MCF 10A (cell line): Measurements from ENCODE around the gene PRR15. TPM values are rescaled to one million over a fixed set of nuclear protein-coding genes. Genes with fewer than 3 reads are reported as not detected.

Experiments
- BruUV-seq: library from RNA; stranded (reverse); fragments of 400-500 nt; replicated peaks from 2 replicates; lab custom pipeline; 2021; lab: Mats Ljungman, UMichigan
- CTCF ChIA-PET: fragments of 300-600 bp; sonication (Branson Sonifier 250); formaldehyde crosslinking; extraction: SDS; loops from one replicate; lab custom pipeline; 2021; ENCODE audit warnings: antibody characterized with exemption, inconsistent platforms; lab: Yijun Ruan, JAX
- POLR2A ChIA-PET: fragments of 300-600, 350-650 bp; sonication (Branson Sonifier 250); formaldehyde crosslinking; extraction: SDS; loops from one replicate; lab custom pipeline; 2020; ENCODE audit warnings: antibody characterized with exemption, inconsistent platforms; lab: Yijun Ruan, JAX
- DNase-seq: peaks from one replicate; pipeline ENCODE4 v3.0.0-alpha.2; 2018; ENCODE audit not compliant: unreplicated experiment
- H3K27ac Mint-ChIP-seq: one replicate; pipeline ENCODE4 v1.8.0; 2022; ENCODE audit warnings: mild to moderate bottlenecking, low read depth, mixed read lengths; ENCODE audit not compliant: unreplicated experiment
- H3K27me3 Mint-ChIP-seq: one replicate; pipeline ENCODE4 v1.8.0; 2022; ENCODE audit warnings: mixed read lengths; ENCODE audit not compliant: insufficient read depth, unreplicated experiment
- H3K36me3 Mint-ChIP-seq: one replicate; pipeline ENCODE4 v1.8.0; 2022; ENCODE audit warnings: mild to moderate bottlenecking, moderate library complexity, mixed read lengths; ENCODE audit not compliant: insufficient read depth, unreplicated experiment
- H3K4me1 Mint-ChIP-seq: one replicate; pipeline ENCODE4 v1.8.0; 2022; ENCODE audit warnings: mixed read lengths; ENCODE audit not compliant: insufficient read depth, unreplicated experiment
- H3K4me3 Mint-ChIP-seq: one replicate; pipeline ENCODE4 v1.8.0; 2022; ENCODE audit warnings: mild to moderate bottlenecking, moderate library complexity, mixed read lengths; ENCODE audit not compliant: unreplicated experiment
- H3K9me3 Mint-ChIP-seq: one replicate; pipeline ENCODE4 v1.8.0; 2022; ENCODE audit warnings: mixed read lengths; ENCODE audit not compliant: unreplicated experiment
- intact Hi-C: fragments of 100-400 bp; cut with micrococcal nuclease; formaldehyde crosslinking; loops from 2 replicates; pipeline ENCODE4 v1.14.1; 2022
- total RNA-seq: library from RNA; stranded (reverse); gene quantifications from 2 replicates; pipeline ENCODE4 v1.2.3, GENCODE V29; 2022
- TF ChIP-seq, protein P1 (sequence below): fragments of 200-600 bp; IDR thresholded peaks from one replicate; pipeline ENCODE4 v1.8.0; 2022; ENCODE audit warnings: antibody characterized with exemption, mild to moderate bottlenecking; ENCODE audit not compliant: unreplicated experiment

PRR15 gene
- total RNA-seq, 1 experiment from 2014 or later: 8.0 TPM

- no peak overlapping the region for H3K4me3 Mint-ChIP-seq
- no TSS peak for BruUV-seq
- DNase-seq: no peak
- TF ChIP-seq, protein P1, sequence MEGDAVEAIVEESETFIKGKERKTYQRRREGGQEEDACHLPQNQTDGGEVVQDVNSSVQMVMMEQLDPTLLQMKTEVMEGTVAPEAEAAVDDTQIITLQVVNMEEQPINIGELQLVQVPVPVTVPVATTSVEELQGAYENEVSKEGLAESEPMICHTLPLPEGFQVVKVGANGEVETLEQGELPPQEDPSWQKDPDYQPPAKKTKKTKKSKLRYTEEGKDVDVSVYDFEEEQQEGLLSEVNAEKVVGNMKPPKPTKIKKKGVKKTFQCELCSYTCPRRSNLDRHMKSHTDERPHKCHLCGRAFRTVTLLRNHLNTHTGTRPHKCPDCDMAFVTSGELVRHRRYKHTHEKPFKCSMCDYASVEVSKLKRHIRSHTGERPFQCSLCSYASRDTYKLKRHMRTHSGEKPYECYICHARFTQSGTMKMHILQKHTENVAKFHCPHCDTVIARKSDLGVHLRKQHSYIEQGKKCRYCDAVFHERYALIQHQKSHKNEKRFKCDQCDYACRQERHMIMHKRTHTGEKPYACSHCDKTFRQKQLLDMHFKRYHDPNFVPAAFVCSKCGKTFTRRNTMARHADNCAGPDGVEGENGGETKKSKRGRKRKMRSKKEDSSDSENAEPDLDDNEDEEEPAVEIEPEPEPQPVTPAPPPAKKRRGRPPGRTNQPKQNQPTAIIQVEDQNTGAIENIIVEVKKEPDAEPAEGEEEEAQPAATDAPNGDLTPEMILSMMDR: no peak
- CTCF ChIA-PET: interaction anchor here (0.7 kb wide), 1 partner anchor 8 kb away, joined by 5 read pairs; no protein-coding TSS in a partner anchor
- H3K9me3 Mint-ChIP-seq: no peaks in the 10 kb centered on the region
- H3K27ac Mint-ChIP-seq: no peak overlapping the region
- no peaks in the 10 kb centered on the region for H3K36me3 Mint-ChIP-seq
- POLR2A ChIA-PET: interaction anchor here (0.5 to 2.3 kb wide), 4 partner anchors 9 to 65 kb away, joined by 3 to 6 read pairs (median 4); no protein-coding TSS in a partner anchor
- H3K27me3 Mint-ChIP-seq: no peaks in the 10 kb centered on the region
- peaks cover 5% of the 10 kb centered on the region for H3K4me1 Mint-ChIP-seq
- intact Hi-C loops: no loop called here
Measured at GRCh38 chr7:29597266-29597665, 33.6 kb downstream of the PRR15 start.

GRCh38 chr7:29598137-29598536 lies 34.5 kb downstream of the PRR15 start:
- Mint-ChIP-seq H3K36me3 (no peaks in the 10 kb centered on the region), H3K4me3 (no peak overlapping the region), H3K9me3 (no peaks in the 10 kb centered on the region), H3K27me3 (no peaks in the 10 kb centered on the region), H3K4me1 (peaks cover 5% of the 10 kb centered on the region), H3K27ac (no peak overlapping the region)
- CTCF ChIA-PET: no interaction called here
- no peak for DNase-seq
- POLR2A ChIA-PET: interaction anchor here (1.5 kb wide), 1 partner anchor 9 kb away, joined by 6 read pairs; no protein-coding TSS in a partner anchor
- no TSS peak for BruUV-seq
- intact Hi-C loops: no loop called here
- TF ChIP-seq, protein P1: no peak

DNA sequence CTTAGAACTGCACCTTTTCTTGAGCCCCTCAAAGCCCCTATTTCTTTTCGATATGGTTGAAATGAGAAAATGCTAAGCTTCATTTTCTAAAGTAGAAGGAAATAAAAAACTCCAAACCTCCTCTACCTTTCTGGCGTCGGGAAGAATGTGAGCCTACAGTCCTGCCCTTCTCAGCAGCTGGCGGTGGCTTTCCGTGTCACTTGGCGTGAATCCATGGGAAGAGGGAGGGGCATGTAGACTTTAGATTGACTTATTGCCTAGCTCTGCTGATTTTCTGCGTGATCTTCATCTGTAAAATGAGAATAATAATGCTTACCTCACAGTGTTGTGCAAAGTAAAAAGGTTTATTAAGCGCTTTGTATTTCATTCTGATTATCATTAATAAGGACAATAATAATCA lies 35.0 kb downstream of the PRR15 start:
- no peaks in the 10 kb centered on the region for H3K9me3 Mint-ChIP-seq
- H3K27me3 Mint-ChIP-seq: no peaks in the 10 kb centered on the region
- no peak overlapping the region for H3K27ac Mint-ChIP-seq
- BruUV-seq: no TSS peak
- peak; percentile 13 for DNase-seq
- TF ChIP-seq, protein P1: no peak
- intact Hi-C loops: no loop called here
- ChIA-PET POLR2A (interaction anchor here (1.5 kb wide), 1 partner anchor 9 kb away, joined by 6 read pairs; no protein-coding TSS in a partner anchor), CTCF (interaction anchor here (0.8 to 1.2 kb wide), 2 partner anchors 9 to 110 kb away, joined by 3 read pairs; no protein-coding TSS in a partner anchor)
- peaks cover 5% of the 10 kb centered on the region for H3K4me1 Mint-ChIP-seq
- no peaks in the 10 kb centered on the region for H3K36me3 Mint-ChIP-seq
- no peak overlapping the region for H3K4me3 Mint-ChIP-seq

DNA sequence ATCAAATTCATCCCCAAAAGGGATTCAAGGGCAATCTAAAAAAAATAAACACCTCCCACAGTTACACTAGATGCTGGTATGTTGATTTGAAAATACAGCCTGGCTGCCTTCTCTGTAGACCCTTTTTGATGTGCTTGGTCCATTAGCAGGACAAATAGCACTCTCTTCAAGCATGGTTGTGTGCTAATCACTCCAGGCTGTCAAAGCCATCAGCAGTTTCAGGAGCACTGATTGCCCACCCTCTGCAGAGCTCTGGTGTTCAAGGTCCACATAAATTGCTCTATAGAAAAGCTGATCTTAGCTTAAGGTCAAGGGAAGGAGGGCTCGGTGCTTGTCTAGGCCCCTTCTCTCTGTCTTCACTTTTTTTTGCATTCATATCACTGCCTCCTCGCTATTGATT lies 35.4 kb downstream of the PRR15 start:
- intact Hi-C loops: no loop called here
- CTCF ChIA-PET: interaction anchor here (0.8 to 1.2 kb wide), 2 partner anchors 10 to 111 kb away, joined by 3 read pairs; no protein-coding TSS in a partner anchor
- BruUV-seq: no TSS peak
- no peaks in the 10 kb centered on the region for H3K36me3 Mint-ChIP-seq
- H3K4me1 Mint-ChIP-seq: peaks cover 5% of the 10 kb centered on the region
- TF ChIP-seq, protein P1: no peak
- no peak for DNase-seq
- H3K27me3 Mint-ChIP-seq: no peaks in the 10 kb centered on the region
- no peak overlapping the region for H3K4me3 Mint-ChIP-seq
- POLR2A ChIA-PET: interaction anchor here (1.5 kb wide), 1 partner anchor 8 kb away, joined by 6 read pairs; no protein-coding TSS in a partner anchor
- H3K27ac Mint-ChIP-seq: no peak overlapping the region
- peaks cover under 1% of the 10 kb centered on the region for H3K9me3 Mint-ChIP-seq
